Cardiac muscle cell (in vitro differentiated cells and primary cell): ENCODE measurements around the gene DRD5. TPM values are rescaled to one million over a fixed set of nuclear protein-coding genes. Genes with fewer than 3 reads are reported as not detected.
"Not testable (repeated sequence)": the region's sequence is repeated elsewhere in the genome, so short reads cannot be mapped to it uniquely, and the experiment has no call there.

Experiments used
- DNase-seq, 2 donors: peaks; one replicate each; pipeline versions ENCODE4 v3.0.0 to v3.0.0-alpha.2; 2010 to 2017; ENCODE audit warnings: low read depth in 1 of 2, low spot score in 1 of 2
- H3K27ac ChIP-seq: fragments of 200-600 bp; sonication (generic); 2 replicates; pipeline ENCODE4 v1.5.1; 2016
- H3K27me3 ChIP-seq: fragments of 200-600 bp; sonication (generic); 2 replicates; pipeline ENCODE4 v1.6.0; 2016; ENCODE audit warnings: control low read depth
- H3K36me3 ChIP-seq: fragments of 200-600 bp; sonication (generic); 2 replicates; pipeline ENCODE4 v1.5.1; 2016; ENCODE audit warnings: control low read depth
- H3K4me1 ChIP-seq: fragments of 200-600 bp; sonication (generic); 2 replicates; pipeline ENCODE4 v1.8.1; 2017; ENCODE audit warnings: low read depth, mild to moderate bottlenecking, mixed run types
- H3K4me3 ChIP-seq: fragments of 200-600 bp; sonication (generic); 2 replicates; pipeline ENCODE4 v1.5.1; 2016; ENCODE audit warnings: mild to moderate bottlenecking
- H3K9me3 ChIP-seq: fragments of 200-600 bp; sonication (generic); 2 replicates; pipeline ENCODE4 v1.5.1; 2017; ENCODE audit warnings: low read depth, mild to moderate bottlenecking, control low read depth
- polyA plus RNA-seq: library from polyadenylated mRNA; unstranded; fragments of >200 nt; fragmentation: Nextera tagmentation; extraction: Ambion mirVana; gene quantifications from 2 replicates; pipeline ENCODE4 v1.2.1, GENCODE V29; 2016
- total RNA-seq: library from RNA; depleted of rRNA; stranded (reverse); fragments of >200 nt; gene quantifications from 2 replicates; pipeline ENCODE4 v1.2.3, GENCODE V29; 2016
- TF ChIP-seq, protein P1 (sequence below): IDR thresholded peaks from 2 replicates; pipeline ENCODE4 v1.5.1; 2012; ENCODE audit warnings: low read depth, mild to moderate bottlenecking, low read length

Gene DRD5
- total RNA-seq, result not detected in 2 replicates
- not detected in 2 replicates for polyA plus RNA-seq

DNA sequence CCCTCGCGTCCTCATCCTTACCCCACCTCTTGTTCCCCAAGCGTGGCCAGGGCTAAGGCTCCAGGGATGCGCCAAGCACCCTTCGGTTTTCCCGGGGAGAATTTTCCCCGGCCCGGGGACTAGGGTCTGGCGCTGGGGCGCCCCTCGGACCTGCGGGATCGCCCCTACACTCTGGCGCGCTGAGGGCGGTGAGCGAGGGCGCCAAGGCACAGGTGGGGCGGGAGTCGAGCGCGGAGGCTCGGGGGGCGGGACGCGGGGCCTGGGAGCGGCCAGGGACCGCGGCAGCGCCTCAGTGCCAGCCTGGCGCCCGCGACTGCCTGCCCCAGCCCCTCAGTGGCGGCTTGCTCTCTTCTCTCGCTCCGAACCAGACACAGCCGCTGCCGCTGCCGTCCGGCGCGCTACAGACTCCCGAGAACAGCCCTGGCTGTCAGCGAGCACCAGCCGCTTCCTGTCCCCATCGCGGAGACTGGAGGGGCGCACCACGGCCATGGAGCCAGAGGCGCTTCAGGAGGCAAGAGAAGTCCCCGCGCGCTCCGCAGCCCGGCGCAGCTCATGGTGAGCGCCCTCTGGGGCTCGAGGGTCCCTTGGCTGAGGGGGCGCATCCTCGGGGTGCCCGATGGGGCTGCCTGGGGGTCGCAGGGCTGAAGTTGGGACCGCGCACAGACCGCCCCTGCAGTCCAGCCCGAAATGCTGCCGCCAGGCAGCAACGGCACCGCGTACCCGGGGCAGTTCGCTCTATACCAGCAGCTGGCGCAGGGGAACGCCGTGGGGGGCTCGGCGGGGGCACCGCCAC lies at the start of gene DRD5:
Gene DRD5 (plus strand): TSS at position 292 of the 793 bp plus-strand sequence. CDS start 396 bp downstream, at position 688.
- peaks cover 54% of the 10 kb centered on the region for H3K27me3 ChIP-seq
- no peaks in the 10 kb centered on the region for H3K9me3 ChIP-seq
- peak within 1 kb of the TSS; percentile 16 for H3K4me3 ChIP-seq
- no peak within 1 kb of the TSS for H3K27ac ChIP-seq
- H3K36me3 ChIP-seq, result no peaks in the 10 kb centered on the region
- H3K4me1 ChIP-seq, result no peaks in the 10 kb centered on the region
- peak in 1 of 2 donors; percentile 43 for DNase-seq
- TF ChIP-seq, protein P1, sequence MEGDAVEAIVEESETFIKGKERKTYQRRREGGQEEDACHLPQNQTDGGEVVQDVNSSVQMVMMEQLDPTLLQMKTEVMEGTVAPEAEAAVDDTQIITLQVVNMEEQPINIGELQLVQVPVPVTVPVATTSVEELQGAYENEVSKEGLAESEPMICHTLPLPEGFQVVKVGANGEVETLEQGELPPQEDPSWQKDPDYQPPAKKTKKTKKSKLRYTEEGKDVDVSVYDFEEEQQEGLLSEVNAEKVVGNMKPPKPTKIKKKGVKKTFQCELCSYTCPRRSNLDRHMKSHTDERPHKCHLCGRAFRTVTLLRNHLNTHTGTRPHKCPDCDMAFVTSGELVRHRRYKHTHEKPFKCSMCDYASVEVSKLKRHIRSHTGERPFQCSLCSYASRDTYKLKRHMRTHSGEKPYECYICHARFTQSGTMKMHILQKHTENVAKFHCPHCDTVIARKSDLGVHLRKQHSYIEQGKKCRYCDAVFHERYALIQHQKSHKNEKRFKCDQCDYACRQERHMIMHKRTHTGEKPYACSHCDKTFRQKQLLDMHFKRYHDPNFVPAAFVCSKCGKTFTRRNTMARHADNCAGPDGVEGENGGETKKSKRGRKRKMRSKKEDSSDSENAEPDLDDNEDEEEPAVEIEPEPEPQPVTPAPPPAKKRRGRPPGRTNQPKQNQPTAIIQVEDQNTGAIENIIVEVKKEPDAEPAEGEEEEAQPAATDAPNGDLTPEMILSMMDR, result no peak

DNA sequence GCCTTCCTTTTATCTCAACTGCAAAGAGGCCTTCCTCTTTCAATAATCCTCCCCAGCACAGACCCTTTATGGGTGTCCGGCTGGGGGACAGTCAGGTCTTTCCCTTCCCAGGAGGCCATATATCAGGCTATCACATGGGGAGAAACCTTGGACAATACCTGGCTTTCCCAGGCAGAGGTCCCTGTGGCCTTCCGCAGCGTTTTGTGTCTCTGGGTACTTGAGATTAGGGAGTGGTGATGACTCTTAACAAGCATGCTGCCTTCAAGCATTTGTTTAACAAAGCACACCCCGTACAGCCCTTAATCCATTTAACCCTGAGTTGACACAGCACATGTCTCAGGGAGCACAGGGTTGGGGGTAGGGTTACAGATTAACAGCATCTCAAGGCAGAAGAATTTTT lies 49.2 kb upstream of the DRD5 start:
- not testable (repeated sequence) for H3K27me3 ChIP-seq, H3K4me3 ChIP-seq

DNA sequence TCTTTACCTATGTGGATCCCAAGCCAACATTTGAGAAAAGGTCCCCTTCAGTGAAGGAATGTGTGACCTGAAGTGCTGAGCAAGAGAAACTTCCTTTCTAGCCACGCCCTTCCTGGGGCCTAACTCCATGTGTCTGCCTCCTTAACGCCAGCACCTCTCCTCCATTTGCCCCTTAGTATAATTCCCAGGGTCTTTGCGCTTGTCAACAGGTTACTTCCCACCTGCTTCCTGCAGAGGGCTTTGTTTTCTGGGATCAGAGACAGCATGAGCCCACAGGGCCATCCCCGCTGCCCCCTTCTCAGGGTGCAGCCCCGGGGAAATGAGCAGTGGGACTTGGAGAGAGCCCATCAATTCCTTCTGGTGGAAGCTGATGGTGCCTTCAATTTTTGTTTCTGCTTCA lies 45.9 kb upstream of the DRD5 start:
- H3K9me3 ChIP-seq, result no peaks in the 10 kb centered on the region
- no peaks in the 10 kb centered on the region for H3K36me3 ChIP-seq
- no peak for DNase-seq
- TF ChIP-seq, protein P1, result no peak
- peaks cover 3% of the 10 kb centered on the region for H3K4me1 ChIP-seq
- no peak overlapping the region for H3K4me3 ChIP-seq
- H3K27me3 ChIP-seq, result no peaks in the 10 kb centered on the region
- no peak overlapping the region for H3K27ac ChIP-seq

More for the DNA sequence above, 49.2 kb upstream of the DRD5 start:
- not testable (repeated sequence) for H3K36me3 ChIP-seq, H3K9me3 ChIP-seq, H3K27ac ChIP-seq, DNase-seq, H3K4me1 ChIP-seq

DNA sequence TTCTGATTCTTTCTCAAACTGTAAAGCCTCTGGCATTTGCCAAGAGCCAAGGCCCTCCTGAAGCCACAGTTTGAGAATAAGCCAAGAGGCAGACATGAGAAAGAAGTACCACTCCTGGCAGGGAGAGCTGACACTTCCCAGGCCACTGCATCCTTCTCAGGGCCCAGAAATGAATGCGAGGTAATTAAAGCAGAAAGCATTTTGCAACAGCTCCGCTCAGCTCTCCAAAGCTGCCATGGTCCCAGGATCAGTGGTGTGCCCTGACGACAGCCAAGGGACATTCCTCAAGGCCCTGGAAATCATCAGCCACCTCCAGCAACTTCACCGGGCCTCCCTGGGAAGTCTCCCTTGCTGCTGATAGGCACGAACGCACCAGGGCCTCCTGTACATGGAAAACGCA lies 44.2 kb upstream of the DRD5 start:
- H3K4me1 ChIP-seq, H3K4me3 ChIP-seq, H3K9me3 ChIP-seq: not testable (repeated sequence)

DNA sequence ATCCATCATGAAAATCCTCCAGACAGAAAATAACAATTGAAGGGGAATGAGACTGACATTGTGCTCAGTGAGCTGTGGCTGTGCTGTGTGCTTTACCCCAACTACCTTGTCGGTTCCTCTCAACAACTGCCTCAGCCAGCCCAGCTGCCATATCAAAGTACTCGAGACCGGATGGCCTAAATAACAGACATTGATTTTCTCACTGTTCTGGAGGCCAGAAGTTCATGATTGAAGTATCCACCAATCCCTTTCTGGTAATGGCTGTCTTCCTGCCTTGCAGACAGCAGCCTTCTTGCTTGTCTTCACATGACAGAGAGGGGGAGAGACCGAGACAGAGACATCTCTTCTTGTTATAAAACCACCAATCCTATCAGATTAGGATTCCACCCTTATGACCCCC lies 37.6 kb upstream of the DRD5 start:
- not testable (repeated sequence) for DNase-seq, H3K36me3 ChIP-seq, H3K4me3 ChIP-seq, H3K27me3 ChIP-seq, H3K27ac ChIP-seq, H3K4me1 ChIP-seq, H3K9me3 ChIP-seq

More for the DNA sequence above, 44.2 kb upstream of the DRD5 start:
- H3K36me3 ChIP-seq, H3K27me3 ChIP-seq: not testable (repeated sequence)
- peak overlapping the region; percentile 94 for H3K27ac ChIP-seq
- peak in 1 of 2 donors; percentile 85 for DNase-seq

DNA sequence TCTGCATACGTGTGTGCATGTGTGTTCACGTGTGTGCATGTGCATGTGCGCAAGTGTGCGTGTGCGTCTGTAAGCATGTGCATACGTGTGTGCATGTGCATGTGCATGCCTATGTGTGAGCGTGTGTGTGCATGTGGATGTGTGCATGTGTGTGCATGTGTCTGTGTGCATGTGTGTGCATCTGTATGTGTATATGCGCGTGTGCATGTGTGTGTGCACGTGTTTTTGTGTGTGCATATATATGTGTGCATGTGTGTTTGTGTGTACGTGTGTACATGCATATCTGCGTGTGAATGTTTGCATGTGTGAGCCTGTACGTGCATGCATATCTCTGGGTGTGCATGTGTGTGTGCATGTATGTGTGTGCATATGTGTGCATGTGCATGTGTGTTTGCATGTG lies 35.7 kb upstream of the DRD5 start:
- TF ChIP-seq, protein P1, result no peak
- DNase-seq, result no peak
- H3K27ac ChIP-seq, result no peak overlapping the region
- peaks cover 4% of the 10 kb centered on the region for H3K4me1 ChIP-seq
- no peaks in the 10 kb centered on the region for H3K36me3 ChIP-seq
- no peak overlapping the region for H3K4me3 ChIP-seq
- no peaks in the 10 kb centered on the region for H3K9me3 ChIP-seq
- H3K27me3 ChIP-seq, result no peaks in the 10 kb centered on the region

DNA sequence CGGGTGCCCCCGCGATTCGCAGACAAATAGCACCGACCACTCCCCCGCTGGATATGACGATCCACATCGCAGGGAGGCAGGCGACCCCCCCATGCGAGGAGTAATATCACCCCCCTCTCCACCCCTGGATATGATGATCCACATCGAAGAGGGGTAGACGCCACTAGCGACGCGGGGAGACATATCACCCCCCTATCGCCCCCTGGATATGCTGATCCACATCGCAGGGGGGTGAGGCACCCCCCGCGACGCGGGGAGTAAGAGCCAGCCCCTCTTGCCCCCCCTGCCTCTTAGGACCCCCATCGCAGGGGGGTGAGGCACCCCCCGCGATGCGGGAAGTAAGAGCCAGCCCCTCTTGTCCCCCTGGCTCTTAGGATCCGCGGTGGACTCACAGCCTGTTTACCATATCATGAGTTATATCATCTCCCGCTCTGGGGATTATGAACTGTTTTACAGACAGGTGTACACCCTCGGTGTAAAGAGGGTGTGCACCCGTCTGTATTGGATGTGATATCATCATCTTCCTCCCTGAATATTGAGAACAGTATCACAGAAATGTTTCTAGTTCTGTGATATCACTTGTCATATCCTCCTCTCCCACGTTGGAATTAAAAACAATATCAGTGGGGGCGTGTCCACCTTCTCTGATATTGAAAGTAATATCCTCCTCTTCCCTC lies 22.7 kb upstream of the DRD5 start:
- H3K4me3 ChIP-seq, result no peak overlapping the region
- H3K4me1 ChIP-seq, result no peaks in the 10 kb centered on the region
- no peaks in the 10 kb centered on the region for H3K36me3 ChIP-seq
- H3K9me3 ChIP-seq, result no peaks in the 10 kb centered on the region
- H3K27ac ChIP-seq, result no peak overlapping the region
- TF ChIP-seq, protein P1, result no peak
- DNase-seq, result no peak
- H3K27me3 ChIP-seq, result peaks cover 4% of the 10 kb centered on the region
